UCSD-AML1 (cell line): Measurements from ENCODE around the gene ANO4.

Source experiments
- DNase-seq: peaks from one replicate; lab custom pipeline; 2025; ENCODE audit not compliant: unreplicated experiment; lab: John Stamatoyannopoulos, UW

ANO4 gene

DNA sequence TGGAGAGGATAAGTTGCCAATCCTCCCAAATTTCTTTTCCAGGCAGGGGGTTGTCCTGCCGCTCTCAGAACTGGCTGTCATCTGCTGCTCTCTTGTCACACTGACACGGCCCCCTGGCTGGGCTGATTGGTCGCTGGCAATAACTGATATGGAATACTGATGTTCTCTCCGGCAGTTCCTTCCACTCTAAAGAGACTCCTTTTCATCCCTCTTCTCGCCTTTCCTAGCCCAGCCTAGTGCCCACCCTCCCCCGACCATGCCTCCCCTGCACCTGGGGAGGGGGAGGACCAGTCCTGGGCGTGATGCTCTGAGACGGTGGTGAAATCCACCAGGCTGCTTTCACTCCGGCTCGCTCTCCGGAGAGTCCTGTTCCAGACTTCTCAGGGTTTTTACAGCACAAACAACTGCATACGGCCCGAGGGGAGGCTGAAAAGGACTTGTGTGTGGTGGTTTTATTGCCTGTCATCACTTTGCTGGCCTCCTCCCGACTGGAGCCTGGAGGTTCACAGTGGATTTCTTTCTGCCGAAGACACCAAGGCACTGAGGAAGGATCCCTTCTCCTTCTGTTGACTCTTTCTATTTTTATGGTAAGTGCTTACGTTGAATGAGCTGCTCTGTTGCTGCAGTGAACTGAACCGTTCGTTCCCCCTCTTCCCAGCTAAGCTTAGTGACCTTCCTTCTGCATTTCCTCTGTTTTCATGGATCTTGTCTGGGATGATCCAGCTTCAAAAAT lies at the start of gene ANO4:
Gene ANO4 (plus strand): TSS at position 336 of the 733 bp plus-strand sequence. CDS start 107,010 bp downstream, outside the sequence.
- DNase-seq: no peak

DNA sequence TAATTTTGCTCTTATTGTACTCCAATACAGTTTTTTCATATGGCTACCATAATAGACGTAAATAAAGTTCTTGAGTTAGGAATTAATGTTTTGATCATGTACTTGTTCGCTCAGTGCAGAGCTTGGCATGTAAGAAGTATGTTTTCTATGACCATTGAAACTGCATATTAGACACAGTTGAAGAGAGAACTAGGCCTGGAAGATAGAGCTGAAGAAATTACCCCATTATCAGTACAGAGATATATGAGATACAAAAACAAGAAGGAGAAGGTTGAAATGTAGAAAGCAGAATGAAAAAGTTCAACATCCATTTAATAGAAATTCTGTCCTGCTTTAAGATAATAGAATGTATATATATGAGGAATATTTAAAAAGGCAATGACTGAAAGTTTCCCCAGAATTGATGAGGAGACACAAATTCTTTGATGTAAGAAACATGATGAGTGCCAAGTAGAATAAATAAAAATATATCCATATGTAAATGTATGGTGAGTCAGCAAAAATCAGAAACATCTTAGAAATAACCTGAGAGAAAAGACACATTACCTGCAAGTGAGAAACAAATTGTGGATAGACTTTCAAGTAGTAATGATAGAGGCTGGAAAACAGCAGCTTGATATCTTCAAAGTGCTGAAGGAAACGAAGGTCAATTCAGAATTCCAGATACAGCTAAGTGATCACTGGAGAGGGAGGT lies 49.1 kb upstream of the ANO4 start:
- no peak for DNase-seq

DNA sequence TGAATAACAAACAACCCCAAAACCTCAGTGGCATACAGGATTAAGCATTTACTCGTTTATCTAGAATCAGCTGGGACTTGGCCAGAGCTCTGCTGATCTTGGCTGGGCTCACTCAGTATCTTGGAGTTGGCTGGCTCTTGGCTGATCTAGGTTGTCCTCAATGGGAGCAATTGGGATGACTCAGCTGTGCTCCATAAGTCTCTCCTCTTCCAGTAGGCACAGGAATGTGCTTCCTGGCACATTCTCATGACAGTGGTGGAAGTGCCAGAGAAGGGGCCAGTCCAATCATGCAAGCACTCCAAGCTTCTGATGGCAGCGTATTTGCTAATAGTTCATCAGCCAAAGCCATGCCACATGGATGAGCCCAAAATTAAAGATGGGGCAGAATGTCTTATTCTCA lies 41.7 kb upstream of the ANO4 start:
- DNase-seq: no peak

DNA sequence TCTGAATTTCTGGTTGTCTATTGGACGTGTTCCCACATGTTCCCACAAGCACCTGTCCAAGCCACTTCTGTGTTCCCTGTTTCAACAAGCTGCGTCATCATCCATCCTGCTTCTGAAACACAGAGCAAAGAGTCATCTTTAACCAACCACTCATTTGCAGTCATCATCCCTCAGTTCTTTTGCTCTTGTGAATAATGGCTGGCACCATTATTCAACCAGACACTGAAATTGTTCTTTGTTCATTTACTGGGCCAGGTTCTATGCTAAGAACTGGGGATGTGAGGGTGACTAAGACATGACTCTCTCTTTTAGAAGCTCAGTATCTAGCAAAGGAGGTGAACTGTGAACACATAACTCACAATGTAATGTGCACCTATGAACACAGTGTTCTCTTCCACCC lies 40.7 kb upstream of the ANO4 start:
- DNase-seq: no peak

DNA sequence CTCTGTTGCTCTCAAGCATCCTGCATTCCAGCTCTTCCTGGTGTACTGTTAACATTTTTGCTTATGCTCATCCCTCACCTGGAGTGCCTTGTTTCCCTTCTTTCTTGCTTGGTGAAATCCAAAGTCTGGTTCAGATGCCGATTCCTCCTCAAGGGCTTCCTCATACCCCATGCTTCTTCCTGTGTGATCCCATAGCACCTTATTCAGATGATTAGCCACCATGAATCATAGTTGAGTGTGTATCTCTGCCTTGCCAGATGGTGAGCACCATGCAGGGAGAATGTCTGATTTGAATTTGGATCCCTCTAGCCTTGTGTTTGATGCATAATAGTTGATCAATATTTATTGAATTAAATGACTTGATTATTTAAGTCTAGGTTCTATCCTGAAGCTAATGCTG lies 39.4 kb upstream of the ANO4 start:
- DNase-seq: no peak

DNA sequence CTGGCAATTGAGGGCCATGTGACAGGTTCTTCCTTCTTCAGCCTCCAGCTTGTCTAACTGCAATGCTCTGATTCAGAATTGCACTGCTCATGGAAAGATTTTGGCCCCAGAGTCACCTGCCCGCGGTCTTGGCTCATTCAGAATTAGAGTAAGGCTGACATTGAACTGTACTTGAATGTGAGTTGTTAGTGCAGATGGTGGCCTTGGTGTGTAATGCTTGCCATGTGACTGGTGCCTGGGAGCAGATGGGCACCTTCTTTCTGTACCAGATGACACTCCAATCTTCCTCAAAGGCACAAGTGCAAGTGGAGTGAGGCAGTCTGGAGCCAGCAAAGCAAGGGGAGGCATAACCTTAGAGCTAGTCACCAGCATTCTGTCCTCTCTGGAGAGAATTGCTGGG lies 36.5 kb upstream of the ANO4 start:
- no peak for DNase-seq

DNA sequence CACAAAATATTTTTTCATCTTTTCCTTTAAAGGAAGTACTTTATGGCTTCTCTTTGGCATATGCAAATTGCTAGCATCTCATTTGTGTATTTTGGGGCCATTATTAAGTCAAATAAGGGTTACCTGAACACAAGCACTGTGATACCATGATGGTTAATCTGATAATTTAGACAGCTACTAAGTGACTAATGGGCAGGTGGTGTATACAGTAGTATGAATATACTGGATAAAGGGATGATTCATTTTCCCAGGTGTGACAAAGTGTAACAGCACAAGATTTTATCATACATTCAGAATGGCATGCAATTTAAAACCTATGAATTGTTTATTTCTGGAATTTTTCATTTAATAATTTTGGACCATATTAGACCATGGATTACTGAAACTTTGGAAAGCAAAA lies 27.2 kb upstream of the ANO4 start:
- DNase-seq: no peak

DNA sequence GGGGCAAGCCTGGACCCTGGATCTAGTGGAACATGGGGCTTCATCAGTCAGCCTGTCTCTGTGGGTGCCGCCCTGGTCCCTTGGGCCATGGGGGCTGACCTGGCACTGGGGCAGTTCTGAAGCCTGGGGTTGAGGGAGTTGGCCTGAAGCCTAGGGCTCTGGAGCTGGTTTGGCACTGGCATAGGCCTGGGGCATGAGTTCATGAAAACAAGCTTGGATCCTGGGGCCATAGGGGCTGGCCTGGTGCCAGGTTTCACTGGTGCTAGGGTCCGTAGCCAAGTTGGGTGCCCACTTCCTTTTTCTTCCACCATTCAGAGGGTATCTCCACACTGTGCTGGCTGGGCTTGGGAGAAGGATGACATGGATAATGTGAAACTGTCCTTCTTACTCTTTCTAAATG lies 26.6 kb upstream of the ANO4 start:
- no peak for DNase-seq

DNA sequence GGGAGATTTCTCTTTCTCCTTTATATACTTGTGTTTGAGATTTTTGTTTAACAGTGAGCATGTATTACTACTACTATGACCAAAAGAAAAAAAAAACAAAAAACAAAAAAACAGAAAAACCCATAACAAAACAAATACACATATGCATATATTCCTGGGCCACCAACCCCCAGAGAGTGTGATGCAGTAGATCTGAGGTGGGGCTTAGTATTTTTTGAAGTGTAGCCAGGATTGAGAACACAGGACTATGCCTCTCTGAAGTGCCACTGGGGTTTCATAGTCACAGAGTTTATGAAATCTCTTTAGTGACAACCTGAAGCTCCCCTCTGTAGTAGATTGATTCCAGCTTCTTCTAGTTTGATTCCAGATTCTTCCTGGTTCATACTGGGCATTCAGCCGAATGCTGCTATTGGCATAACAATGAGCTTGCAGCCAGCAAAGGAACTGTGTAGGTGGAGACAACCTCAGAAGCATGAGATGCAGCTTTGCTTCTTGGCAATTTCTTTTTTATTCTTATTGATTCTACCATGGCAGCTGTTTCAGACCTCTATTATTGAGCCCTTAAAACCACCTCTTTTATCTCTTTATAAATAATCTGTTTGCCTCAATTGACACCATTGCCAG lies 15.5 kb upstream of the ANO4 start:
- DNase-seq: no peak

DNA sequence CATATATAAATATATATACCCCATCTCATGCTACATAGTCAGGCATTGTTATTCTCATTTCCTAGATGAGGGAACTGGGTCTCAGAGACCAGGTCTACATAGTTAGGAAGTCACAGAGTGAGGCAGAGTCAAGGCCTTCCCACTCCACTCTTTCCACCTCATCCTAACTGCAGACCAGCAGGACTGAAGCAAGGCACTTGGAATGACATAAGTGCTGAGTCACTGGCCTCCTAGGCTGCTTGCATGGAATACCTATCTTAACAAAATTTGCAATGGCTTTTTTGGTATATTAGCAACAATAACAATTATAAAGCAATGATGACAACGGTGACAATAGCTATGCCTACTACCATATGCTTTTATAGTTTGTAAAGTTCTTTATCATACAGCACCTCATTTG lies 5.4 kb upstream of the ANO4 start:
- DNase-seq: no peak

DNA sequence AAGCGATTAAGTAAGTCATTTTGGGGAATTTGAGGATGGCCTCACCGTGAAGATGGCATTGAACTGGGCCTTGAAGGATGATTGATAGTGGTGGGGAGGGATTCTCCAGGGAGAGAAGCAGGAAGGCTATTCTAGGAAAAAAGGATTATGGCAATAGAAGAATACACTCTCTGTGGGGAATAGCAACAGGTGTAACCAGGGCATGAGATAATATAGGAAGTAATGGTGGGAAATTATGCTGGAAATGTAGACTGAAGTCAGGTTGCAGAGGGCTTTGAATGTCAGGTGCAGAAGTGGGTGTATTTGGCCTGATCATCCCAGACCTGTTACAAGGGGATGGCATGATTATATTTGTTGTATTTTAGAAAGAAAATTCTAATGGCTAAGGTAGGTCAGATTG lies 4.6 kb upstream of the ANO4 start:
- DNase-seq: no peak

DNA sequence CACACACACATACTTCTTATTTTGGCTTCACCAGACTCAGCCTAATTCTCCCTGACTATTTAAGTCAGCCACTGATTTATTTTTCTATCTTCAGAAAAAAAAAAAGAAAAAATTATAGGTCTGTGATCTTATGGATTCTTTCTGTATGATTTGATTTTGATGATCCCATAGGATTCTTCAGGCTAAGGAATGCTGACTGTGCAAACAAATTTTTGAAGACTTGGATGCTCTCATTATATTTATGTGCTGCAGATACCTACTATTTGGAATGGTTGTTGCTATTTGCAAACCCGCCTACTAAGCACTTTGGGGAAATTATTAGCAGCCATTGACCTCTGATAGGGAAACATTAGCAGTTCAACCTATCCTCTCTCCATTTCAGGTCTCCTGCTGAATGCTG lies 4.0 kb upstream of the ANO4 start:
- no peak for DNase-seq

DNA sequence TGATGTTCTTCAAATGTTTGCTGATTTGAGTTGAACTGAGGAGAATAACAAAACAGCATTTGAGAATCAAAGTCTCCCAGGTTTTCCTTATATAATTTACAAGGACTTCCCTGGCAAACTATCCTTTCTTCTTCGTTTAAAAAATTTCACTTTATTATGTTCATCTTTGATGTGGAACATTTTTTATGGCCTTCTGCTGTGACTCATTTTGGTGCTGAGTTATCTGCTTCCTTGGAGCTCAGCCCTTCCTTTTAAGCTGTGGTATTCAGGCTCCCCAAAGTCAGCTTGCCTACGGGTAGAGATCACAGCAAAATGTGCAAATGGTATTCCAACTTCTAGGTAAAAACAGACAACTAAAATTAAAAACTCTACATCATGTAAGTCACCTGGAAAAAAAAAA lies 1.4 kb upstream of the ANO4 start:
- DNase-seq: no peak

DNA sequence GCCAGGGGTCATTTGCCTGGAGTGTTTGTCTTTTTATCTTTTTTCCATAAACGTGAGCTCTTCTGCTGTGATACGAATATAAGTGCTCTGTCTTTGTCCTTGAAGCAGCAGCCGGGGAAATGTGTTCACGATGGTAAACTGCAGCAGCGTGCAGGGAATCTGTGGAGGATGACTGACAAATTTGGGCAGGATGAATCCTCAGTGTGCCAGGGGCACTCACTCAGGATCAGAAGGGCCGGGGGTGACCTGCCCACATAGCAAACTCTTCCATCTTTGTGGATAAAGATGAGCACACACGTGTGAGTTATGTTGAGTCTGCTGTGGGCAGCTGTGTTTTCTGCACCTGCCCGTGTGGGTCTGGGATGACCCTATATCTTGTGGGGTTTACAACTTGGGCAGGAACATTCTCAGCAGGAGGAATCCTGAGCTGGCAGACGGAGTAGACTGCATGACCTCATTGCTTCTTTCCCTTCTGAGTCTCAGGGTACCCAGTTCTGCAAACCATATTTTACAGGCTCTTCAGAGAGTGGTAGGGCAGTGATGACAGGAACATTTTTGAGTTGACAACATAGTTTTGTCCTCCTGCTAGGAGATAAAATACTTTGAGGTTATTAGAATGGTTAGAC lies 711 bp downstream of the ANO4 start:
- no peak for DNase-seq

DNA sequence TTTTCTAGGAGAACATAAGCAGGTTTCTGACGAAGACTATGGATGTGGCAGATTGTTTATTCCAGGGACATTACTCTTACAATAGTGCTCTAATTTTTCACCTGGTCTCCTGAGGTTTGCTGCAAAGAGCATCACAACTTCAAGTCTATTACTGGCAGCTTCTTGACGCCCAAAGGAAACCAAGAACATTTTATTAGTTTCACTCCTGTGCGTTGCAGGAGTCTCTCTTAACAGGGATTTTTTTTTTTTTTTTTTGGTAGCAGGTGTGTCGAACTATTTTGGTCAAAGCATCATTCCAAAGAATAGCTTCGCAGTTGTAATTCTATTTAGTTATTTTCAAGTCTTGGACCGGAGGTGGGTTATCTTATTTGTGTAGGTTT lies 1.2 kb downstream of the ANO4 start:
- no peak for DNase-seq

DNA sequence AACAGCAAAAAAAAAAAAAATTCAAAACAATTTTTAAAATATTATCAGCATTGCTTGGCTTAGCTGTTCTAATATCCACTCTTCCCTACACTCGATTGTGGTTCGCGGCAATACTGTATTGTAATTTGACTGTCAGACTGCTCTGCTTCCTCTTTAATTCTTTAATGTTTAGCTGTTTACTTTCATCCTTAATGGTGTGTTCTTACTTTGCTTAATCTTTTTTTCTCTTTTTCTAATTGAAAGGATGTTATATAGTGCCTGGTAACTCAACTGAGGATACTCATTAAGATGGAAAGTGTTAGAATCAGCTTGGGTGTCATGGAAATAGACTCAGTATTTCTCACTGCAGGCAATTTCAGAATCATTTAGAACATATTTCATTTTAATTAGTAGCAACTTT lies 2.0 kb downstream of the ANO4 start:
- DNase-seq: no peak

DNA sequence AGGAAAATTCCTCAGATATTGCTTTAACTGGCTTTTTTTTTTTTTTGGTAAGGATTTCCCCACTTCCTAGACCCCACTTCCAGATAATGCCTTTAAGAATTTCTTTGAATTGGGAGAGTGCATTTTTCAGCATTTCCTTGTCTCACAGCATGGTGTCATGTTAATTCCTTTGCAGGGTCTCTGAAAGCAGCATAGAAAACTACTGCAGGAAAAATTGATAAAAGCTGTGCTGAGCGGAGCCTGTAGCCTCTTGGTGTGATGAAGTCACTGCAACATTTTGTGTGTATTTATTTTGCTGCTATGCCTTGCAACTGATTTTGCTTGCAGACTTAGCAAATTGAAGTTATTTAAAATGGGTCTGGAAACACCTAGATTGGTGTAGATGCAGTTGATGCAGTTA lies 2.7 kb downstream of the ANO4 start:
- DNase-seq: no peak

DNA sequence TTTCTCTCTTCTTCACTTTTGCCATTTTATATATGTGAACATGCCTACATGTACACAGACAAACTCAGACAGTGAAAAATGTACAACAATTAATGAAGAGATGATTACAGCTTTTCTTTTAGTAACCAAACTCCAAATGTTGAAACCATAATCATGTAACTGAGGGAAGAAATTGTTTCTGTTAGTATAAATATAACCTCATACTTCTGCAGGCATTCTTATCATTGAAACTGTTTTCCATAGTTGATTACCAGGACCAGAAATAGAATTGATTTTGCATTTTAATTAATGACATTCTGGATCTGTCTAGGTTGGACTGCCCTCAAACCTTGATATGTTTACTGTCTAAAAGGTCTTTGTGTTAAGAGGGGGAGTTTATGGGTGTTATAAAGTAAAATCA lies 3.2 kb downstream of the ANO4 start:
- no peak for DNase-seq

DNA sequence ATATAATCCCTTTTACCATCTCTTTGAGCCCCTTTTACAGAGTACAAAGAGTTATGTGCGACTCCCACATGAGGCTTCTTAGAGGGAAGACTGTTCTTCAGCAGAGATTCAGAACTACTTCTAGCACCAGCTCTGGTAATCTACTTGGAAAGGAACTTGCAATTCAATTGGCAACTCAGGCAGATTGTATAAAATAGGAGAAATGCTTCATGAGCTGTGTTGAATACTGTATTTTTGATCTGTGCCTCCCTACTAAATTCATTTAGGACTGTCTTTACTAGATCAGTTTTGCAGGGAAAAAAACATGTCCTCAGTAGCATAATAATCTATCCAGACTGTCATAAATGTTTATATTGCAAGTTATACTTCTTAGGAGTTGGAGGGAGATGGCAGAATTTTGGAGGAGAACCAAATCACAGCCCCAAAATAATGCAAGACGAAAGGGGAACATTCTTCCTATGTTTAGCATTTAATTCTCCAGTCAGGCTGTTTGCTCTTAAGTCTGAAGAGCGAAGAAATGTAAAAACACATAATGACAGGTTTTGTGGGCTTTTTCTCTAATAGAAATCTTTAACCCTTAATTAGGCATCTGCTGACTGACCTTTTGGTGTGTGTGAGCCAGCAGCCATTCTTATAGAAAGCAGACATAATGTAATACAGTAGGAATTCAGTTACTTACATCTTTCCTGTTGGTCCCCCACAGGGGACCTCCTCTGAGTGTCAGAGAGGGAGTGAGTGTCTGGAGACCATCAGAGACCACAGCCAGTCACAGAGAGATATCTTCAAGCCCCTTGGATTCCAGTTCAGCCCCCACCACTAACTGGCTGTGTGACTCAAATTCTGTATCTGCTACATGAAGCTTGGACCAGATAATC lies 3.9 kb downstream of the ANO4 start:
- no peak for DNase-seq

DNA sequence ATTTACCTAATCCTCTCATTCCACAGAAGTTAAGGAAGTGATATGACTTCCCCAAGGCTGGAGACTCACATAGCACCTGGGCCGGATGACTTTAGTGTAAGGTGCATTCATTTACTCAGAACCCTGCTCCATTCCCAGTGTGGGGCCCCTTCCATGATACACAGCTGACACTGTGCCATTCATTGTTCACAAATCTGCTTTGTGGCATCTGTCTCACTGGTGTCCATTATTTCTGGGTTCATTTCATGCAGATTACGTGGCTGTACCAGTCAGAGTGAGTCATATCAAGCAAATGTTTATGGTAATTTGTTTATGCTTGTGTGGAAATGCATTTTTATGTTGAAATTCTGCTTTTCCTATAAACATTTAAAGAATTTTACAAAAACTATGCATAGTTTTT lies 5.2 kb downstream of the ANO4 start:
- DNase-seq: no peak

DNA sequence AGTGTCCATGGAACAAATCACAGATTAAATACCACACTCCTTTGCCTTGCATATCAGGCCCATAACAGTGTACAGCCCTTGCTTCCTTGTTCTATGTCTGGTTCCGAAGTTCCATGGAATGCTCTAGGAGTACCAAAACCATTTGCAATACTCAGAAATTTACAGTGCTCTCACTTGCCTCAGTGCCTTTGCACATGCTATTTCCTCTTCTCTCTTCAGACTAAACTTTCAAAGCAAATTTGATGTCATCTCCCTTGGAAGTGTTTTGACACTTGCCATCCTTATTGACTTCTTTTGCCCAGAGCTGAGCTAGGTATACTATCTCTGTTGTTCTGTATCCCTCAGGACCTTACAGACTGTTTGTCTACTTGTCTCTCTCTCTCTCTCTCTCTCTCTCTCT lies 6.1 kb downstream of the ANO4 start:
- DNase-seq: no peak
